ENCODE measurements around the gene MACROD2. TPM values are rescaled to one million over a fixed set of nuclear protein-coding genes. Genes with fewer than 3 reads are reported as not detected.

MACROD2 gene
- polyA plus RNA-seq, 2 of the 4 experiments (the other 2 are of a cell fraction): 0.96 to 1.3 TPM

DNA sequence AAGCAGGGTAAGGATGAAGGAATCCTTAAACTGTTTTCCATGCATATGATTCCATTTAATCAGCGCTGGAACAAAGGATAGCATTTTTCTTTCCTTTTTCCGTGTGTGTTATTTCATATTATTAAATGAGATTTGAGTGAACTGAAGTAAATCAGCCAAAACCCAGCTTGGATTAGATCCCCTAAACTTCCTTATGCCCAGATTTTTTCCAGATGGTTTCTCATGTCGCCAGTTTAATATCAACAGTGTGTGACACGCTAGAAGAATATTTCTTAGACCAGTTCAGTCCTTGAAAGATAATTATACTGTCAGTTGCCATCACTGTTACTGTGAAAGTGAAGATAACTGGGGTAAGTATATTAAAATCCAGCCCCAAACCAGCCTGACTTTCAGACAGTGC is 1568.5 kb downstream of the MACROD2 start:
- 11% methylated on average over 4 of the region's 4 CpGs for WGBS (ENCODE audit: missing lambda C conversion rate)
- 0 out of 3 replicates have a peak, but pooled peaks cover 5% of the 10 kb centered on the region for H3K9me3 ChIP-seq
- H3K4me2 ChIP-seq: no peak overlapping the region
- TF ChIP-seq NPAS2 (CRISPR knock-in tag; IDR thresholded peaks at IDR 0.05; ENCODE audit: borderline replicate concordance) (no peak), CHD4 (IDR thresholded peaks at IDR 0.05; ENCODE audit: borderline replicate concordance) (no peak), HEYL (CRISPR knock-in tag; IDR thresholded peaks at IDR 0.05) (no peak)
- no peak overlapping the region for H3K4me3 ChIP-seq
- no peaks in the 10 kb centered on the region for H3K4me1 ChIP-seq
- no peak for ATAC-seq
- H3K27ac ChIP-seq: no peak overlapping the region
- no peak for FAIRE-seq
- DNase-seq (ENCODE audit: low read depth in 1 of 2, low spot score in 1 of 2): no peak
- CTCF ChIA-PET: interaction anchor here (1.3 kb wide), 1 partner anchor 1230 kb away, joined by 3 read pairs; no protein-coding TSS in a partner anchor
- POLR2A ChIA-PET: no interaction called here

DNA sequence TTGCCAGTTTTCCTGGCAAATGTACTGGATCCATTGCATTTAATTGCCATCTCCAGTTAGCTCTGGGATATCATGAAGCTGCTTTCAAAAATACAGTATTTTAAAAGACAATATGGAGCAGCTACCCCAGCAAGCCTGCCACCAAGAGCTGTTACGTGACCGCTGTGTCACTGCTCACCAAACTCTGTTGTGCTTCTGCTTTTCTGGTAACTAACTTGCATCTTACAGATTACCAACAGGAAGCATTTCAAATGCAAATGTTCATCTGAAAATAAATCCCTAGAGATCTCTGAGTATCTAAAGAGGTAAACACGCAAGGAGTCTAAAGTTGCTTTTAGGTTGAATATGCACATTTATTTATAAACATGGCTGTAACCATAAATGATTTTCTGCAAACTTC is 1569.7 kb downstream of the MACROD2 start:
- H3K4me2 ChIP-seq: no peak overlapping the region
- WGBS (ENCODE audit: missing lambda C conversion rate): 64% methylated on average over 3 of the region's 3 CpGs
- no peak for DNase-seq (ENCODE audit: low read depth in 1 of 2, low spot score in 1 of 2)
- POLR2A ChIA-PET: no interaction called here
- H3K4me3 ChIP-seq: no peak overlapping the region
- no peak for ATAC-seq
- CTCF ChIA-PET: no interaction called here
- H3K27ac ChIP-seq: no peak overlapping the region
- TF ChIP-seq CBX8 (IDR thresholded peaks at IDR 0.05) (no peak), TP53 (CRISPR knock-in tag; IDR thresholded peaks at IDR 0.05) (no peak), POLR2AphosphoS2 (conservative IDR thresholded peaks at IDR 0.05; ENCODE audit: low read length) (no peak)
- FAIRE-seq: no peak
- no peaks in the 10 kb centered on the region for H3K4me1 ChIP-seq
- H3K9me3 ChIP-seq: 0 out of 3 replicates have a peak, but pooled peaks cover 3% of the 10 kb centered on the region

DNA sequence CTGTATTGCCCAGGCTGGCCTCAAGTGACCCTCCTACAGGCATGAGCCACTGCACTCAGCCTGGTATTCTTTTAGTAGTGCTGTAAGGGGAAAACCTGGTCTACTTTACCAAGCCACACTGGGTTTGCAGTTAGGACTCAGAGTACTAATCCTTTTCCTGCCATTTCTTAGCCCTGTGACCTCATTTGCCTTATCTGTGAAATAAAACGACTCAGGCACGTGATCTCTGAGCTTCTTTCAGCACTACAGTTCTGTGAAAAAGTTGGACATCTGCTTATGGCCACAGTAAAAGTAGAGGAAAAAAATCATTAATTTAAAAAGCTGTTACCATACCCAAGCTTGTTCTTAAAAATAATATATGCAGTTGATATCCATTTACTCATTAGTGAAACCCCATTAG is 1570.5 kb downstream of the MACROD2 start:
- Histone ChIP-seq H3K4me2 (no peak overlapping the region), H3K27ac (no peak overlapping the region), H3K9me3 (no peaks in the 10 kb centered on the region), H3K4me1 (no peaks in the 10 kb centered on the region), H3K4me3 (no peak overlapping the region)
- FAIRE-seq: no peak
- DNase-seq (ENCODE audit: low read depth in 1 of 2, low spot score in 1 of 2): no peak
- ChIA-PET CTCF (no interaction called here), POLR2A (no interaction called here)
- TF ChIP-seq EHMT2 (IDR thresholded peaks at IDR 0.05; ENCODE audit: low read depth) (no peak), TFCP2L1 (CRISPR knock-in tag; IDR thresholded peaks at IDR 0.05) (no peak), GATA3 (IDR thresholded peaks at IDR 0.05; ENCODE audit: borderline replicate concordance) (no peak), ESRRA (IDR thresholded peaks at IDR 0.05; ENCODE audit: borderline replicate concordance, low read length) (no peak), HOXB13 (CRISPR knock-in tag; IDR thresholded peaks at IDR 0.05; ENCODE audit: low read depth) (no peak), NR3C1 (IDR thresholded peaks at IDR 0.05) (no peak), CHD2 (IDR thresholded peaks at IDR 0.05; ENCODE audit: low read length, partially characterized antibody) (no peak), MYC (IDR thresholded peaks at IDR 0.05; ENCODE audit: borderline replicate concordance, low read length) (no peak), FOSB (CRISPR knock-in tag; IDR thresholded peaks at IDR 0.05) (no peak)
- TF ChIP-seq, protein P1, sequence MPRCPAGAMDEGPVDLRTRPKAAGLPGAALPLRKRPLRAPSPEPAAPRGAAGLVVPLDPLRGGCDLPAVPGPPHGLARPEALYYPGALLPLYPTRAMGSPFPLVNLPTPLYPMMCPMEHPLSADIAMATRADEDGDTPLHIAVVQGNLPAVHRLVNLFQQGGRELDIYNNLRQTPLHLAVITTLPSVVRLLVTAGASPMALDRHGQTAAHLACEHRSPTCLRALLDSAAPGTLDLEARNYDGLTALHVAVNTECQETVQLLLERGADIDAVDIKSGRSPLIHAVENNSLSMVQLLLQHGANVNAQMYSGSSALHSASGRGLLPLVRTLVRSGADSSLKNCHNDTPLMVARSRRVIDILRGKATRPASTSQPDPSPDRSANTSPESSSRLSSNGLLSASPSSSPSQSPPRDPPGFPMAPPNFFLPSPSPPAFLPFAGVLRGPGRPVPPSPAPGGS (IDR thresholded peaks at IDR 0.05): no peak
- WGBS (ENCODE audit: missing lambda C conversion rate): 3% methylated on average over 2 of the region's 2 CpGs
- no peak for ATAC-seq

DNA sequence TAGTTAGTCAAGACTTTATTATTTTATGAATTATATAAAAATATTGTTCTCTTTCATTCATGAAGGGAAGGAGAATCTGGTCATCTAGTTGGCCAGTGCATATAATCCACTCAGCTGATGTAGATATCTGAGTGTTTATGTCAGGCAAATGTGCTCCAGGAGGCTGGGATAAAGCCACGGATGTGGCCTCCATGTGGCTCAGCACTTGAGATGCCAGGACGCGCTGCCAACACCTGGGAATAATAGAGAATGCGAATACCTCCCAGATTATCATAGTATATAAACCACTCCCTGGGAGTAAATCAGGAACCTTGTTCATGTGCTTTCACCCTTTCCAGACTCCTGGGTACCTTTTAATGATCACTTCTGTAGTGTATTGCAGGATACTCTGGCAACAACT is 1571.9 kb downstream of the MACROD2 start:
- WGBS (ENCODE audit: missing lambda C conversion rate): 62% methylated on average over 4 of the region's 4 CpGs
- DNase-seq (ENCODE audit: low read depth in 1 of 2, low spot score in 1 of 2) (no peak), ATAC-seq (no peak), FAIRE-seq (no peak)
- CTCF ChIA-PET: no interaction called here
- POLR2A ChIA-PET: no interaction called here
- TF ChIP-seq BHLHE40 (IDR thresholded peaks at IDR 0.05; ENCODE audit: low read depth, low read length) (no peak), PHF8 (IDR thresholded peaks at IDR 0.05; ENCODE audit: borderline replicate concordance, low read depth) (no peak), EHF (CRISPR knock-in tag; IDR thresholded peaks at IDR 0.05) (no peak), CEBPB (IDR thresholded peaks at IDR 0.05) (no peak)
- Histone ChIP-seq H3K4me3 (no peak overlapping the region), H3K4me2 (no peak overlapping the region), H3K4me1 (no peaks in the 10 kb centered on the region), H3K27ac (no peak overlapping the region), H3K9me3 (no peaks in the 10 kb centered on the region)

Measured in A549 (cell line).